IMR-90 (cell line): ENCODE measurements around the gene SNRPB.

Source experiments
- ELK1 ChIP-seq: fragments of 150-350 bp; IDR thresholded peaks from 2 replicates; pipeline ENCODE4 v1.6.1; 2016; ENCODE audit warnings: low read depth, mild to moderate bottlenecking, low read length, moderate library complexity, borderline replicate concordance
- FOS ChIP-seq: fragments of 150-350 bp; IDR thresholded peaks from 2 replicates; pipeline ENCODE4 v1.6.1; 2016; ENCODE audit warnings: low read depth, low read length
- MAFK ChIP-seq: IDR thresholded peaks from 2 replicates; pipeline ENCODE4 v1.6.1; 2012; ENCODE audit warnings: low read depth, low read length, improper control_type of control experiment
- POLR2A ChIP-seq: IDR thresholded peaks from 2 replicates; pipeline ENCODE4 v1.6.1; 2012; ENCODE audit warnings: mild to moderate bottlenecking, low read depth, low read length
- RFX5 ChIP-seq: IDR thresholded peaks from 2 replicates; pipeline ENCODE4 v1.8.0; 2012; ENCODE audit warnings: low read depth, mild to moderate bottlenecking, low read length, moderate library complexity
- SMC3 ChIP-seq: fragments of 150-350 bp; IDR thresholded peaks from 2 replicates; pipeline ENCODE4 v1.6.1; 2016; ENCODE audit warnings: low read depth, mild to moderate bottlenecking, antibody characterized with exemption, low read length, moderate library complexity
- USF2 ChIP-seq: fragments of 150-350 bp; IDR thresholded peaks from 2 replicates; pipeline ENCODE4 v1.6.1; 2017; ENCODE audit warnings: mild to moderate bottlenecking, antibody characterized with exemption, low read length, low read depth
- TF ChIP-seq, protein P1 (sequence below): conservative IDR thresholded peaks from 2 replicates; pipeline ENCODE4 v1.5.1; 2012; ENCODE audit warnings: mild to moderate bottlenecking, low read depth, low read length, improper control_type of control experiment

DNA sequence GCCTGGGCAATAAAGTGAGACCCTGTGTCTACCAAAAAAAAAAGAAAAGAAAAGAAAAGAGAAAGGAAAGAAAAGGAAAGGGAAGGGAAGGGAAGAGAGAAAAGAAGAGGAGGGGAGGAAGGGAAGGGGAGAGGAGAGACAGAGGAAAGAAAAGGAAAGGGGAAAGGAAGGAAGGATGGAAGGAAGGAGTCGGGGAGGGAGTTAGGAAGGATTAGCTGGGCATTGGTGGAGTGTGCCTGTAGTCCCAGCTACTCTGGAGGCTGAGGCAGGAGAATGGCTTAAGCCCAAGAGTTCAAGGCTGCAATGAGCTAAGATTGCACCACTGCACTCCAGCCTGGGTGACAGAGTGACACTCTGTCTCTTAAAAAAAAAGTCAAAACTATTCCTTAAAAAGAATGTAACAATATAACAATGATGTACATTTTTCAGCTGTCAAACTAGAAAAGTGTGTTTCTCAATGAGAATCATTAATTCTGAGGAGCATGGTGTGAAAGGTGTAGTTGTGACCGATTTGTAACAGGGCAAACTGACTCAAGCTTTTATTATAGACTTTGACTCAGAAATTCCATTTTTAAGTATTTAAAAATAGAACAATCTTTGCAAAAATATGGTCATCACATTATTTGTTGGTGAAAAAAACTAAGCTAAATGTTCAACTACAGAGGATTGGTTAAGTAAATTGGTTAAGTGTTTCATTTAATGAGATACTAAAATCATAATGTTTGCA is 14.7 kb downstream of the SNRPB start:
- TF ChIP-seq USF2 (no peak), FOS (no peak), POLR2A (no peak), RFX5 (no peak), MAFK (no peak), SMC3 (no peak), ELK1 (no peak)
- TF ChIP-seq, protein P1, sequence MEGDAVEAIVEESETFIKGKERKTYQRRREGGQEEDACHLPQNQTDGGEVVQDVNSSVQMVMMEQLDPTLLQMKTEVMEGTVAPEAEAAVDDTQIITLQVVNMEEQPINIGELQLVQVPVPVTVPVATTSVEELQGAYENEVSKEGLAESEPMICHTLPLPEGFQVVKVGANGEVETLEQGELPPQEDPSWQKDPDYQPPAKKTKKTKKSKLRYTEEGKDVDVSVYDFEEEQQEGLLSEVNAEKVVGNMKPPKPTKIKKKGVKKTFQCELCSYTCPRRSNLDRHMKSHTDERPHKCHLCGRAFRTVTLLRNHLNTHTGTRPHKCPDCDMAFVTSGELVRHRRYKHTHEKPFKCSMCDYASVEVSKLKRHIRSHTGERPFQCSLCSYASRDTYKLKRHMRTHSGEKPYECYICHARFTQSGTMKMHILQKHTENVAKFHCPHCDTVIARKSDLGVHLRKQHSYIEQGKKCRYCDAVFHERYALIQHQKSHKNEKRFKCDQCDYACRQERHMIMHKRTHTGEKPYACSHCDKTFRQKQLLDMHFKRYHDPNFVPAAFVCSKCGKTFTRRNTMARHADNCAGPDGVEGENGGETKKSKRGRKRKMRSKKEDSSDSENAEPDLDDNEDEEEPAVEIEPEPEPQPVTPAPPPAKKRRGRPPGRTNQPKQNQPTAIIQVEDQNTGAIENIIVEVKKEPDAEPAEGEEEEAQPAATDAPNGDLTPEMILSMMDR, result no peak
